Kidney glomerular epithelial cell (primary cell): ENCODE data around the gene SRPRB.

ENCODE experiments used
- DNase-seq: peaks from one replicate; lab custom pipeline; 2025; lab: John Stamatoyannopoulos, UW

SRPRB gene

DNA sequence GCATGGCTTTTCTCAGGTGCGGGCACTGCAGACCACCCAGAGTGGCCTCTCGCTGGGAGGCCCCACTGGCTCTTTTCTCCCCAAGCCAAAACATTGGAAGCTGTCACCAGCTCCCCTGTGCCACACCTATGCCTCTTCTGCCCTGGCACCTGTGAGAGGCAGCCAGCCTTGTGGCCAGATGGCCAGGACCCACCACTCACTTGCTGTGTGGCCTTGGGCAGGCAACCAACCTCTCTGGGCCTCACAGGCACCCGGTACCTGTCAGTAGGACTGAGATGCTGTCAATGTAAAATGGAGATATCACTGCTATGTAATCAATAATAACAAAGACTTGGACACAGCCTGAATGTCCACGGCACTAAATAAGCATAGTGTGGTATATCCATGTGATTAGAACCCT lies 36.5 kb downstream of the SRPRB start:
- no peak for DNase-seq

DNA sequence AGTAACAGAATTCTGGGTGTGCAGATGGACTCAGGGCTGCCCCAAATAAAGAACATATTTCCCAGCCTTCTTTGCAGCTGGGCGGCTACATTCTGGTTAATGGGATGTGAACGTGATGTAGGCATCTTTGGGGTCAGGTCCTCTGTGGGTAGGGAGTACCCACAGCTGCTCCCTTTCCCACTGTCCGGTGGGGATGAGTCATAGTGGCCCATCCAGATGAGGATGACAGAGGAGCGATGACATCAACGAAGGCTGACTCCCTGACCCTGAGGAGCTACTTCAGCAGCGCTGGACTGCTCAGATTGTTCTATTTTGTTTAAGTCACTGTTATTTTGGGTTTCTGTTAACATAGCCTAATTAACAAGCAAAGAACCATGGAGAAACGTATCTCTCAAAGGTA lies 38.0 kb downstream of the SRPRB start:
- DNase-seq = peak; percentile 38

DNA sequence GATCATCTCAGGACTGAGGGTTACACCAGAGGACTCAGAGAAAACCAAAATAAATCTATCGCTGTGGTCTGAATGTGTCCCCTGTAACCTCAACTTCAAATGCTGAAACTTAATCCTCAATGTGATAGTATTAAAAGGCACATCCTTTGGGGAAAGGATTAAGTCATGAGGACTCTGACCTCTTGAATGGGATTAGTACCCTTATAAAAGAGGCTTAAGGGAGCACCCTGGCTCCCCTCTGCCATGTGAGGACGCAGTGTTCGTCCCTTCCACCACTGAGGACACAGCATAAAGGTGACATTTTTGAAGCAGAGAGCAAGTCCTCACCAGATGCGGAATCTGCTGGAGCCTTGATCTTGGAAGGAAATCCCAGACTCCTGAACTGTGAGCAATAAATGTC lies 39.5 kb downstream of the SRPRB start:
- no peak for DNase-seq

DNA sequence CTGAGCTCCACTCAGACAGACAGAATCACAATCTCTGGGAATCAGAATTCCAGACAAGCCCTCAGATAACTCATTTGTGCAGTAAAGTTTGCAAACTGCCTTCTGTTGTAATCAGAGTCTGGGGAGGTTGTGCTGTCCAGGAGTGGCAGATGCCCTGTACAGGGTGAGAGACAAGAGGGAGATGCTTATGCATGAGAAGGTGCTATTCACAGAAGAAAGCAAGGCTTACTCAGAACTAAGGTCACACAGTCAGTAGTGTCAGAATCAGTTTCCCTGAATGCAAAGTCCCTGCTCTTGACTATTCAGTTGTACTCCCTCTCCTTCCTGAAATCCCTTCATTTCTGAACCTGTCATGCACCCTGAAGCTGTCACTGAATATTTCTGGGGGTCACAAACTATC lies 43.7 kb downstream of the SRPRB start:
- DNase-seq = no peak

GRCh38 chr3:133850034-133850433 lies 44.4 kb downstream of the SRPRB start:
- no peak for DNase-seq

DNA sequence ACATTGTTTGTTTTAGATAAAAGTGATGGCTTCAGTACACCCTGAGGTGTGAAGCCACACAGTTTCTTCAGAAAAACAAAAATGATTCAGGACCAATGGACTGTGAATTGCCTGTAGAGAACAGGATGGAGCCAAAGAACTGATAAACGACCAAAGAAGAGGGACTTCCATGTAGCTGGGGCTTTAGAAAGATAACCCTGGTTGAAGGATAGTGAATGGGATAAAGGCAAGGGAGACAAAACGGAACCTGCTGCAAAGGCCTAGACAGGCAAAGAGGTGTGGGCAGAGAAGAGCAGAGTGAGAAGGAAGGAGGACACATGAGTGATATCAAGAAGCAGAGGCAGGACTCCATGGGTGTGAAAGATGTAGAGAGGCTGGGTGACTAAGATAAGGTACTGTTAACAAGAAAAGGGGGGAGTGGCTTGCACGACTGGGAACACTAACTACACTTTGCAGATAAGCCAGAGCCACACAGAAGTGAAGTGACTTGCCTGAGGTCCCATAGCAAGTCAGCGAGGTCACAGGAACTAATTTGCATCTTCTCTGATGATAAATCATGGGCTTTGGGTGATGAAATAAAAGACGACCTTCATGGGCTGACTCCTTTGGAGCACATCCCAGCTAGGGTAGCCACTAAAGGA lies 45.8 kb downstream of the SRPRB start:
- no peak for DNase-seq

GRCh38 chr3:133851931-133852330 lies 46.3 kb downstream of the SRPRB start:
- DNase-seq = no peak

DNA sequence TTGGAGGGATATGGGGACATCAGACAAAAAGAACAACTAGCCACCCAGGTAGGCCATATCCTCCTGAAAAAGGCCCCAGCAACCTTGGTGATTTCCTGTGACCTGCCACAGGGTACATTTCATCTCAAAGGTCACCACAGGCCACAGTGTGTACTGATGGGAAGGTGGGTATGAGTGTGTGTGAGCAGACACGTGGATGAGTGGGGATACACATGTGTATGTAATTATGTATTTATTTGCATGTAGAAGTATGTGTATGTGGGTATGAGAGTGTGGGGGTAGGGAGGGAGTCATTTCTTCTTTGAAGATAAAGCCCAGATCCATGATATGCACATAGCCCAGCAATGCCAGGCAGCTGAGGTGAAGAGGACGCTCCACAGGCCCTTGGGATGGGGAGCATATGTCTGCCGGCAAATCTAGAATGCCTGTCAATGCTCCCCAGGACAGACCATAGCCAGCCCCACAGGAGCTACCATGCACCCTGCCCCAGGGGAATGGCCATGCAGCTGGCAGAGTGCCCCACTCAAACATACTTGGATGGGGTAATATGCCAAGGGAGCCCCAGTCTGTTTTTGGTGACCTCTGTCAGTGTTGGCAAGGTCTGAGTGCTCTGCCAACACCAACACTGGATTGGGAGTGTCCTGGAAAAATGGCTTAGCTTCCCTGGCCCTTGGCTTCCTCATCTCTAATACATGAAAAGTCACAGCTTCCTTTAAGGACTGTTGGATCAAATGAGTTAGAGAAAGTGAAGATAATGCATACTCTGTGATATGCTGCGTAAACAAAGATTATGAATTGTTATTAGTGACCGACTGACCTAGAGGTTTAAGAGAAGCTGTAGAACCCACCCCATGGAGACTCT lies 47.7 kb downstream of the SRPRB start:
- no peak for DNase-seq

GRCh38 chr3:133853925-133854227 lies 48.3 kb downstream of the SRPRB start:
- no peak for DNase-seq

DNA sequence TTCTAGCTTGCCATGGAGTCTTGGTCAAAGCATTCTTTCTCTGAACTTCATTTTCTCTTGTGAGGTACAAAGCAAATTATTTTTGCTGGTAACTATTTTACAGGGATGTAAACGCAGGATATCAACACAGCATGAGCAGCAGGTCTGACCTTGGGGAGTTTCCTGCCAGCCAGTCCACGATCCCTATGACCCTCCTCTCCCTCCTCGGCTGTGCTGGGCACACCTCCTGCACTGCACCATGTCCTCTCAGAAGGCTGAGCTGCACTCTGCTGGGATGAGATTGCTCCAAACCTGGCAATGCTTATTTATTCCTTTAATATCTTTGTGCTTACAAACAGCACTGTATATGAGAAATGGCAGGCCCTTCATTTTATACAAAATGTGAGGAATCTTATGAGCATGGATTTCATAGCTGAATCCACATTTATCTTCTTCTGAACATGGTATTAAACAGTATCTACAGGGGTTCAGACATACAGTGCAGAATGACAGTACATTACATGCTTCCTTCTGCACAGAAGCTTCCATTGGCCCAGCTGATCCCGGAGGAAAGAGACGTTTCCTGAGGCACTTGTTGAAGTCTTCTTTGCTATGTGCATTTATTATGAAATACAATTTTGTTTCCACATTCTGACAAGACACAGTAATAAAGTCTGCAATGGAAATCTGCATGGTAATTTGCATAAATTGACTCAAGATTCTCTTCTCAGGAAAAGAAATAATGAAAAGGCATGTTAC lies 48.8 kb downstream of the SRPRB start:
- DNase-seq = no peak

DNA sequence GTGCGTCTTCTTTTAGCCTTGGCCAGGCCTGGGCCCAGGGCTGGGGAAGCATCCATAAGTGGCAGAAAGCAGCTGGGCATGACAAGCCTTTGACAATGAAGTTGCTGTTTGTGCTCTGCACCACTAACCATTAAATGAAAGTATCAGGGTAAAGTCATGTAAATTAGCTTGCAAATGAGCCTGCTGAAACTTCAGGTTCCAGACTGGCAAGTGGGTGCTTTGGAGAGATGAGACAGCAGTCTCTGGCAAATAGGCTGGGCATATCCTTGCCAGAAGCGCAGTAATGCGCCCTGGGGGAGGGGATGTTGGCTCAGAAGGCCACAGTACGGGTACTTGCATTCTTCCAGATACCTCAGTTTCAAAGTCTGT lies 49.4 kb downstream of the SRPRB start:
- DNase-seq = no peak

GRCh38 chr3:133855772-133856171 lies 50.2 kb downstream of the SRPRB start:
- no peak for DNase-seq

GRCh38 chr3:133856316-133856715 lies 50.7 kb downstream of the SRPRB start:
- DNase-seq = no peak

GRCh38 chr3:133857767-133858166 lies 52.2 kb downstream of the SRPRB start:
- DNase-seq = no peak

- DNase-seq = no peak
Measured at GRCh38 chr3:133859381-133860234, 54.0 kb downstream of the SRPRB start.

DNA sequence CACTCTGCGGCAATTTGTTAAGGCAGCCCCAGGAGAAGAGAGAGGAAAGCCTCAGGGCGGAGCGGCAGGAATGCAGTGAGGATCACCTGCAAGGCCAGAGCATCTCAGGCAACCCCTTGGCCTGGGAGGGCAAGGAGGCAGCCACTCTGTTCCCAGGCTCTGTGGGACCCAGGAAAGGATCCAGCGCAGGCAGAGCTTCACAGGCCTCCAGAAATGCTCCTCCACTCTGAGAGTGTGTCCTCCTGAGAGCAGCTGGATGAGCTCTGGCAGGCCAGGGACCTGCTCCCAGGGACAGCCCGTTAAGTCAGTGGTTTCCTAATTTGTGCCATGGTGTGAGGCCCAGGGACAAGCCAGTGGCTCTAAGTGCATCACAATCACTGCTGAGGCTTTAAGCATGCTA lies 54.9 kb downstream of the SRPRB start:
- DNase-seq = no peak

GRCh38 chr3:133862161-133862560 lies 56.5 kb downstream of the SRPRB start:
- no peak for DNase-seq

DNA sequence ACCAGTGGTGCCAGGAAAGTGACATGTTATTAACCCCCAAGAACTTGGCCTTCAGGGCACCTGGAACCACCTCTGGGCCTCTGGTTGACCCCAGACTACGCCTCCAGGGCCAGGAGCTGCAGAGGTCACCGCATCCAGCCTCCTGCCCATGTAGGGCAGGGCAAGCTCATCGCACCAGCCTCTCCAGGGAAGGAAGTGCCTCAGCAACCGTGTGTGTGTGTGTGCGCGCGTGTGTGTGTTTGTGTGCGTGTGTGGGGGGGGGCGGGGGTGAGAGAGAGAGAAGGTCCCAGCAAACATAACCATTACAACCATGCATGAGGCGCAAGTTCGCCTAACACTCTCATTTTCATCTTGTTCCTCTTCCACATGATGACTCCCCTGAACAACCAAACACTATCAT lies 58.3 kb downstream of the SRPRB start:
- DNase-seq = no peak

- DNase-seq = no peak
Measured at GRCh38 chr3:133864616-133865015, 59.0 kb downstream of the SRPRB start.

DNA sequence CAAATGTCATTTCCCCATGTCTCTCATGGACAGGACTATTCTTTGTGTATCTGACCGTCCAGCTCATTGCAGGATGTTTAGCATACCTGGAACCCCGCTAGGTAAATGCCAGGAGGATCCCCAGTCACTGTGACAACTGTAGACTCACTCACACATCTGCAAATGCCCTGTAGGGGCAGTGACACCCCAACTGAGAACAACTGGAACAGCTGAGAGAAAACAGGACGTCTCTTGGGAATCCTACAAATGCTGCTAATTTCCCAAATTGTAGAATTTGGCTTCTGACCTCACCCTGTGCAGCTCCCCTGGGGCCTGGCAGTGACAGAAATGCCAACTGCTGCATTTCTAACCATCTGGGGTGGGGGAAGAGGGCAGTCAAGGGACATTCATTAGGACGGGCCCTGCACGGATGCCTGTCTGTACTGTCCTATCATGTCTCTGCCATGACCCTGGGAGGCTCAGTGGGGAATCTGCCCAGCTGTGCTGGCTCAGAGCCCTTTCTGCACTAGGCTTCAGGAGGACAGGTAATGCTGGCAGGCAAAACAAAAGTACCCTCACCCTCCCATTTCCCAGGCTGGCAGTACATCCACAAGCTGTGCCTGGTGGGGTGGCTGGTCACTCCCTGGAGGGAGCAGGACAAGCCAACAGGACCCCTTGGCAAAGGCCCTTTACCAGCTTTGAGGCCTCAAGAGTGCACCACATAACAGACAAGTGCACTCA lies 59.7 kb downstream of the SRPRB start:
- DNase-seq = no peak

GRCh38 chr3:133866141-133866540 lies 60.5 kb downstream of the SRPRB start:
- DNase-seq = no peak

DNA sequence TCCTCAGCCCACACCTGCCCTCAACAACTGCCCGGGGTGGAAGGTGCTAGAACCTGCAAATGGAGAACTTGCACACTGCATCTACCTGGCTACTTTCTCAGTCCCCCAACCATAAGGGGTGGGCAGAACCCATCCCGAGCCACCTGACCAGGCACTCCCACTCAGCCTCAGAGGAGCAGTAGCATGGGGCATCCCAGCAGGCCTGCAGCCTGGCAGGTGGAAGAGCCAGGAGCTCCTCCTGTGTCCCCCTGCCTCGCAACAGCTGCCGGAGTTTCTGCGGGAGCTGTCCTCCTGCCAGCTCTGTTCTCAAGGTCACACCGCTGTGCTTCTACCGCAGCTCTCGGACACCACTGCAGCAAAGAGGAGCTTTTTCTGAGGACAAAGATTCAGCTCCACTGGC lies 62.6 kb downstream of the SRPRB start:
- no peak for DNase-seq
